Measurements from ENCODE around the gene GNA15.
"Not testable (repeated sequence)": the region's sequence is repeated elsewhere in the genome, so short reads cannot be mapped to it uniquely, and the experiment has no call there.

GNA15 gene

DNA sequence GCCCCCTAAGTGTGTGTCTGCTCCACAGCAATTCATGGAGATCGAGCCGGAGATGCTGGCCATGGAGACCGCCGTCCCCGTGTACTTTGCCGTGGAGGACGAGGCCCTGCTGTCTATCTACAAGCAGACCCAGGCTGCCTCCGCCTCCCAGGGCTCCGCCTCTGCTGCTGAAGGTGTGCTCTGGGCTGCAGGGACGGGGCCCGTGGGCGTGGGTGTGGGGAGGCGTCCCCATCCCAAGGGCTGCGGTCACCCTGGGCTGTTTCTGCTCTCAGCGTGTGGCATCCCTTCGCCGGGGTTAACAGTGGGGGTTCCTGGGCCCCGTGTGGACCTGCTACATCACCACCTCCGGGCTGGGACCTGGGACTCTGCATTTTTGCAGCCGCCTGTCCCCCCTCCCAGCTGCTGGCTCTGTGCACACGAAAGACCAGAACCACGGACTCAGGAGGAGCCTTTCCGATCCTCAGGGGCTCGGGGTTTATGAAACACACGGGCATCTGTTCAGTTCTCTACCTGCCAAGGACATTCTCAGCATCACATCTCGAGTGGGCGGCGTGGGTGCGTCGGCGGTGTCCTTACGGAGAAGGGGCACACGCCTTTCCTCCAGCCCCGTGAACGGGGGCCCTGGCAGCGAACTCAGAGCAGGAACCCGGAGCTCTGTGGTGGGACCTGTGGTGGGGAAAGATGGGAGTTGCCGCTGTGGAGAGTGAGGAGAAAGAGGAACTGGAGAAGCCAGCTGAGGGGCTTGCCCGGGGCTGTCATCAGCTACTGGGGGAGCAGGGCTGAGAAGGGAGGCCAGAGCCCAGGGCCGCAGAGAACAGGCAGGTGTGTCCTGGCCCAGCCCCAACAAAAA is 57.6 kb downstream of the GNA15 start:
- no peak for DNase-seq

DNA sequence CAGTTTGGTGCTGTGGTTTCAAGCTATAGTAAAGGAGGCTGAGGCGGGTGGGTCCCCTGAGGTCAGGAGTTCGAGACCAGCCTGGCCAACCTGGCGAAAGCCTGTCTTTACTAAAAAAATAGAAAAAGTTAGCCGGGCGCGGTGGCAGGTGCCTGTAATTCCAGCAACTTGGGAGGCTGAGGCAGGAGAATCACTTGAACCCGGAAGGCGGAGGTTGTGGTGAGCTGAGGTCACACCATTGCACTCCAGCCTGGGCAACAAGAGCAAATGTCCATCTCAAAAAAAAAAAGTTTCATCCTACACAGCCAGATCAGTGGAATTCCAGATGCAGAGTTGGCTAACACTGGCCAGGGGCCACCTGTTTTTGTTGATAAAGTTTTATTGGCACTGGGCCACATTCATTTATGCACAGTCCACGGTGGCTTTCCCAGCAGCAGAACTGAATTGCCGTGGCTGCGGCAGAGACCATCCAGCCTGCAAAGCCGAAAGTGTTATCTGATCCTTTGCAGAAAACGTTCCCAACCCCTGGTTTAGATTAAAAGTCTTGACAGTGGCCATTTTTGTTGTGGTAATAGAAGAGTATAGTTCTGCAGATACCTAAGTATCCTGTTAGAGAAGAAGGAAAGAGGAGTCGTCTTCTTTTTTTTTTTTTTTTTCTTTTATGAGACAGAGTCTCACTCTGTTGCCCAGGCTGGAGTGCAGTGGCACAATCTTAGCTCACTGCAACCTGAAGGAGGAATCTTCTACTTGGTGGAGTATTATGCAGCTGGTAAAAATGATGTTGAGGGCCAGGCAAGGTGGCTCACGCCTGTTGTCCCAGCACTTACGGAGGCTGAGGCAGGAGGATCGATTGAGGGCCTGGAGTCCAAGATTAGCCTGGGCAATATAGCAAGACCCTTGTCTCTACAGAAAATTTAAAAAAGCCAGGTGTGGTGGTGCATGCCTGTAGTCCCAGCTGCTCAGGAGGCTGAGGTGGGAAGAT is 58.6 kb downstream of the GNA15 start:
- no peak for DNase-seq

GRCh38 chr19:3196064-3196932 is 60.5 kb downstream of the GNA15 start:
- no peak for DNase-seq

- no peak for DNase-seq
Observed at GRCh38 chr19:3196933-3197205, 61.0 kb downstream of the GNA15 start.

- no peak for DNase-seq
Observed at GRCh38 chr19:3198901-3199700, 63.3 kb downstream of the GNA15 start.

DNA sequence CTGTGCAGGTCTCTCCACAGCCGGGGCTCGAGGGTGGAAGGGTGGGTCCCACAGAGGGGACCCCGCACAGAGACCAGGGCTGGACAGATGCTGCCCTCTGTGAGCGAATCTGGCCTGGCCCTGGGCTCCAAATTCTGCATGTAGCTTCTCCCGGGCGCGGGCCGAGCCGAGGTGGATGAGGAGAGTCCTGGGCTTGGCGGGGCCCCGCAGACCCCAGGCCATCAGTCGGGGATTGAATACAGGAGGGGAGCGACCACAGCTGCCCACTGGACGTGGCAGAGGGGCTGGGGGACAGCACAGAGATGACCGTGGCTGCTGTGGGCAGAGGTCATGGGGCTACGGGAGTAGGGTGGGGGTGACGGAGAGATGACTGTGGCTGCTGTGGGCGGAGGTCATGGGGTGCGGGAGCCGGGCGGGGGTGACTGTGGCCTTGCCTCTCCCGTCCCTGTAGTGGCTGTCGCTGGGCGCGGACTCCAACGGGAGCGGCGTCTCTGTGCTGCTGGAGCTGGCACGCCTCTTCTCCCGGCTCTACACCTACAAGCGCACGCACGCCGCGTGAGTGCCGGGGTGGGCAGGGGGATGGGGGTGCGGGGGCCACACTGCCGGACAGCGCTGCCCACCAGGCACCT is 65.4 kb downstream of the GNA15 start:
- DNase-seq: no peak

DNA sequence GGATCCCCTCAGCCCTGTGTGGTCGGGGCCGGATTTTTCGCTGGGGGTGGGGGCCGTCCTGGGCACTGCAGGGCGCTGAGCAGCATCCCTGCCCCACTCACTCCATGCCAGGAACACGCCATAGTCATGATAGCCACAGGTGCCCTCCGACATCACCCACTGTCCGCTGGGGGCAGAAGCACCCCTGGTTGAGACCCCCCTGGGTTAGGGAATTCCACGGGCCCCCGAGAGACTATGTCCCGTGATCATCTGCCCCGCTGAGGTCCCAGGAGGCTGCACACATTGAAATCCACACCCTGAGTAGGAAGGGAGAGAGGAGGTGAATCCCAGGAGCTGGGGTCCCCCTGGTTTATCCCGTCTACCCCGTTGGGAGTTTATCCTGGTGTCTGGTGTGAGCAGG is 66.1 kb downstream of the GNA15 start:
- no peak for DNase-seq

- DNase-seq: no peak
Observed at GRCh38 chr19:3202346-3202745, 66.5 kb downstream of the GNA15 start.

DNA sequence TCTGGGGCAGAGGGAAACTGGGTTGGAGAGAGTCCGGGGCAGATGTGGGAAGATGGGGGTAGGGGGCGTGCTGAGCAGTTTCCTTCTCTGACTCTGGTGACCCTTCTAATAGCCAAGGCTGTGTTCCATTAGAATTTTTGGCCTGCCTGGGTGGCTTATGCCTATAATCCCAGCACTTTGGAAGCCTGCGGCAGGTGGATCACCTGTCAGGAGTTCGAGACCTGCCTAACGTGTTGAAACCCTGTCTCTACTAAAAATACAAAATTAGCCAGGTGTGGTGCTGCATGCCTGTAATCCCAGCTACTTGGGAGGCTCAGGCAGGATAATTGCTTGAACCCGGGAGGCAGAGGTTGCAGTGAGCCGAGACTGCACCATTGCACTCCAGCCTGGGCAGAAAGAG is 67.1 kb downstream of the GNA15 start:
- DNase-seq: not testable (repeated sequence)

- no peak for DNase-seq
Observed at GRCh38 chr19:3203805-3204645, 68.2 kb downstream of the GNA15 start.

- DNase-seq: no peak
Observed at GRCh38 chr19:3204646-3205275, 68.9 kb downstream of the GNA15 start.

- no peak for DNase-seq
Observed at GRCh38 chr19:3206216-3206953, 70.6 kb downstream of the GNA15 start.

GRCh38 chr19:3207461-3208242 is 71.8 kb downstream of the GNA15 start:
- DNase-seq: no peak

DNA sequence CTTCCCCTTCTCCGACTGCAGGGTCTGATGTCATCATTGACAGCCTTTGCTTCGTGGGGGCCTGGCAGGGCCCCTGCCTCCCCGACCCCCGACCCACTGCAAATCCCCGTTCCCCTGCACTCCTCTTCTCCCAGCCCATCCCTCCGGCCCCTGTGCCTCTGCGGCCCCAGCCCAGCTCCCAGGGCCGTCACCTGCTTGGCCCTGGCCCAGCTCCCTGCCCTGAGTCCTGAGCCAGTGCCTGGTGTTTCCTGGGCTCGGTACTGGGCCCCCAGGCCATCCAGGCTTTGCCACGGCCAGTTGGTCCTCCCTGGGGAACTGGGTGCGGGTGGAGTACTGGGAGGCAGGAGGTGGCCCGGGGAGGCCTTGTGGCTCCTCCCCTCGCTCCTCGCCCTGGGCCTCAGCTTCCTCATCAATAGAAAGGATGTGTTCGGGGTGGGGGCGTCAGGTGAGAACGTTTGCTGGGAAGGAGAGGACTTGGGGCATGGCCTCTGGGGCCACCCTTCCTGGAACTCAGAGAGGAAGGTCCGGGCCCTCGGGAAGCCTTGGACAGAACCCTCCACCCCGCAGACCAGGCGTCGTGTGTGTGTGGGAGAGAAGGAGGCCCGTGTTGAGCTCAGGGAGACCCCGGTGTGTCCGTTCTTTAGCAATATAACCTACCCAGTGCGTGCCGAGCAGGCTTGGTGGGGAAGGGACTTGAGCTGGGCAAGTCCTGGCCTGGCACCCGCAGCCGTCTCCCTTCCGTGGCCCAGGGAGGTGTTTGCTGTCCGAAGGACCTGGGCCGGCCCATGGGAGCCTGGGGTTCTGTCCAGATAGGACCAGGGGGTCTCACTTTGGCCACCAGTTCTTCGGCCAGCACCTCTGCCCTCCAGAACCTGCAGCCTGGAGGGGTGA is 72.7 kb downstream of the GNA15 start:
- no peak for DNase-seq

DNA sequence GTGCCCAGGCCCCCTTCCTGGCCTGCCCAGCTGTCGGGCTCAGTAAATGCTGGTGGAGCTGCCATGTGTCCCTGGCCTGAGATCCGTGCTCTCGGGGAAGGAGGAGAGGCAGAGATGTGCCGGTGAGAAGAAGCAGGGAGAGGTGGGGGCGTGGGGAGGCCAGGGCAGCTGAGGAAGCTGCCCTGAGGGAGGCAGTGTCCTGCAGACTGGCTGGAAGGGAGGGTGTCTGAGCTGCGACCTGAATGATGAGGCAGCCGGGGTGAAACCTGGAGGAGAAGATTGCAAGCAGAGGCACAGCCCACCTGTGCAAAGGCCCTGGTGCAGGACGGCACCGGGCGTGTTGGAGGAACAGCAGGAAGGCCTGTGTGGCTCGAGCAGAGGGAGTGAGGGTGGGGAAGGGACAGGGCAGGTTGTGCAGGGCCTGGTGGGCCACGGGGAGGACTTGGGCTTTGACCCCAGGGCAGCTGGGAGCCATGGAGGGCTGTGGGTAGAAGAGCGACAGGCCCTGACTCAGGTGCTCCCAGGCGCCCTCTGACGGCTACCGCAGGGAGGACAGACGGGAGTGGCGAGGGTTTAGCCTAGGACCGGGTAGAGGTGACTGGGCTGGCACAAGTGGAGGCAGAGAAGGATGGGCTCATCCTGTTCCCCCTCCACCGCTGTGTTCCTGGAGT is 74.6 kb downstream of the GNA15 start:
- no peak for DNase-seq

GRCh38 chr19:3211191-3211590 is 75.4 kb downstream of the GNA15 start:
- no peak for DNase-seq

GRCh38 chr19:3213159-3213558 is 77.3 kb downstream of the GNA15 start:
- no peak for DNase-seq
